GM12878 (cell line): Measurements from ENCODE around the gene SOX30. TPM values are rescaled to one million over a fixed set of nuclear protein-coding genes. Genes with fewer than 3 reads are reported as not detected.

Experiments used
- ATAC-seq: fragments of 200-7000 bp; cut with Tn5 transposase; 3 replicates; pipeline ENCODE4 v1.9.1; 2020; ENCODE audit warnings: mild to moderate bottlenecking, moderate library complexity
- BruUV-seq: library from RNA; stranded (reverse); fragments of 400-500 nt; replicated peaks from 2 replicates; lab custom pipeline; 2021; lab: Mats Ljungman, UMichigan
- CTCF ChIA-PET: fragments of 300-600 bp; sonication (Branson Sonifier 250); formaldehyde crosslinking; extraction: SDS; loops from one replicate; lab custom pipeline; 2021; ENCODE audit warnings: inconsistent platforms; lab: Yijun Ruan, JAX
- POLR2A ChIA-PET: fragments of 350-600 bp; formaldehyde crosslinking; extraction: SDS; loops from one replicate; lab custom pipeline; 2021; ENCODE audit warnings: inconsistent platforms; lab: Charles Lee
- RAD21 ChIA-PET: fragments of 300-600 bp; sonication (Branson Sonifier 250); formaldehyde crosslinking; loops from one replicate; lab custom pipeline; 2023; ENCODE audit warnings: antibody characterized with exemption; ENCODE audit not compliant: unreplicated experiment; lab: Charles Lee
- SMC1A ChIA-PET: fragments of 300-600 bp; sonication (Branson Sonifier 250); formaldehyde crosslinking; loops from one replicate; lab custom pipeline; 2023; ENCODE audit not compliant: unreplicated experiment, uncharacterized antibody; lab: Charles Lee
- DNase-seq: peaks from one replicate; pipeline ENCODE4 v3.0.0-alpha.2; 2011; ENCODE audit warnings: low read depth, low spot score
- FAIRE-seq: peaks from 3 replicates; lab custom pipeline; 2011; peaks lifted over from hg19 to GRCh38; lab: Jason Lieb, UNC
- H2AFZ ChIP-seq: 2 replicates; pipeline ENCODE4 v1.6.0; 2011; ENCODE audit warnings: low read depth, low read length, control low read depth; ENCODE audit not compliant: control insufficient read depth
- H3K27ac ChIP-seq: 2 replicates; pipeline ENCODE4 v1.5.1; 2011; ENCODE audit warnings: control low read depth; ENCODE audit not compliant: control insufficient read depth, insufficient read depth
- H3K27me3 ChIP-seq, 2 experiments: replicated peaks in 1 of 2; 2 replicates each; pipeline versions ENCODE4 v1.6.0 to v1.6.1; 2011; ENCODE audit warnings: low read length in 1 of 2; ENCODE audit not compliant: control insufficient read depth in 2 of 2, insufficient read depth in 2 of 2
- H3K36me3 ChIP-seq, 2 experiments: 2 replicates each; pipeline ENCODE4 v1.5.1; 2011; ENCODE audit warnings: low read length in 1 of 2; ENCODE audit not compliant: control insufficient read depth in 2 of 2, insufficient read depth in 2 of 2
- H3K4me1 ChIP-seq: 2 replicates; pipeline ENCODE4 v1.6.1; 2011; ENCODE audit warnings: mild to moderate bottlenecking, low read length, moderate library complexity, mixed read lengths; ENCODE audit not compliant: control insufficient read depth, insufficient read depth
- H3K4me2 ChIP-seq: 2 replicates; pipeline ENCODE4 v1.6.0; 2011; ENCODE audit warnings: control low read depth; ENCODE audit not compliant: control insufficient read depth, insufficient read depth
- H3K4me3 ChIP-seq: fragments of 200-600 bp; sonication (generic); 2 replicates; pipeline ENCODE4 v1.5.1; 2016
- H3K79me2 ChIP-seq: 2 replicates; pipeline ENCODE4 v1.6.0; 2011; ENCODE audit warnings: low read length; ENCODE audit not compliant: control insufficient read depth, insufficient read depth
- H3K9ac ChIP-seq: 2 replicates; pipeline ENCODE4 v1.8.0; 2011; ENCODE audit warnings: low read length, control low read depth, mixed read lengths; ENCODE audit not compliant: control insufficient read depth, insufficient read depth
- H3K9me3 ChIP-seq: replicated peaks from 3 replicates; pipeline ENCODE4 v1.5.1; 2011; ENCODE audit warnings: mild to moderate bottlenecking, low read length; ENCODE audit not compliant: control insufficient read depth, insufficient read depth
- H4K20me1 ChIP-seq: 2 replicates; pipeline ENCODE4 v1.6.0; 2011; ENCODE audit not compliant: control insufficient read depth, insufficient read depth
- IRF3 ChIP-seq: fragments of 450-650 bp; IDR thresholded peaks from 2 replicates; pipeline ENCODE4 v1.6.1; 2014; ENCODE audit warnings: mild to moderate bottlenecking
- SKIL ChIP-seq: fragments of 450-650 bp; IDR thresholded peaks from 2 replicates; pipeline ENCODE4 v1.6.1; 2017; ENCODE audit warnings: mild to moderate bottlenecking, low read depth, inconsistent platforms; ENCODE audit not compliant: poor library complexity, severe bottlenecking
- SUZ12 ChIP-seq: fragments of 200-600 bp; sonication (generic); IDR thresholded peaks from one replicate; pipeline ENCODE4 v1.6.1; 2018; ENCODE audit warnings: antibody characterized with exemption, mild to moderate bottlenecking; ENCODE audit not compliant: unreplicated experiment
- WGBS: methylation state at CpG from one replicate; pipeline ENCODE4 v1.1.6; 2016; ENCODE audit warnings: low lambda C conversion rate; ENCODE audit not compliant: insufficient replicate concordance, insufficient coverage; ENCODE audit errors: missing lambda C conversion rate; 5-methylcytosine and 5-hydroxymethylcytosine counted together
- in situ Hi-C: fragments of 300-500 bp; cut with MboI; formaldehyde crosslinking; loops from 9 replicates; pipeline ENCODE4 v1.14.3; 2018; ENCODE audit warnings: mixed read lengths
- intact Hi-C: fragments of 100-400 bp; cut with micrococcal nuclease; formaldehyde crosslinking; loops from one replicate; pipeline ENCODE4 v1.14.2; 2022; ENCODE audit not compliant: unreplicated experiment
- polyA plus RNA-seq, 11 experiments: library from polyadenylated mRNA; depleted of rRNA in 4 of 11; unstranded in 6 of 11; stranded (reverse) in 5 of 11; fragments of >200 nt; fragmentation: Nextera tagmentation in 4 of 11; fragmentation: Illumina TruSeq in 1 of 11; extraction: Ambion mirVana in 4 of 11; extraction: Trizol in 1 of 11; gene quantifications; 1 replicate in 1 of 11; 2 replicates in 10 of 11; pipeline versions ENCODE4 v1.2.1 to v1.2.3, GENCODE V29; 2011 to 2016; ENCODE audit warnings: inconsistent platforms in 2 of 11, missing spikeins in 2 of 11, low read depth in 1 of 11
- total RNA-seq, 4 experiments: library from RNA; depleted of rRNA in 3 of 4; stranded (reverse); fragments of >200 nt in 3 of 4; fragmentation: Illumina TruSeq in 1 of 4; extraction: Trizol in 1 of 4; gene quantifications; 2 replicates each; pipeline versions ENCODE4 v1.2.1 to v1.2.3, GENCODE V29; 2013 to 2021
- TF ChIP-seq, protein P1 (sequence below): IDR thresholded peaks from 2 replicates; pipeline ENCODE4 v1.6.1; 2012; ENCODE audit warnings: low read depth, low read length, improper control_type of control experiment
- TF ChIP-seq, protein P2 (sequence below), 3 experiments: IDR thresholded peaks in 2 of 3; conservative IDR thresholded peaks in 1 of 3; 2 replicates each; pipeline ENCODE4 v1.5.1; 2011; ENCODE audit warnings: low read depth in 3 of 3, low read length in 3 of 3, mild to moderate bottlenecking in 3 of 3, control low read depth in 2 of 3, moderate library complexity in 2 of 3, inconsistent platforms in 1 of 3, mixed read lengths in 1 of 3; ENCODE audit not compliant: control insufficient read depth in 2 of 3, insufficient read depth in 1 of 3; ENCODE audit errors: extremely low read depth in 1 of 3

The SOX30 gene
- total and polyA plus RNA-seq, 10 of the 15 experiments (the other 5 are each of a cell fraction or from before 2014, with no cell fraction given) = 0.06 to 0.32 (median 0.10) TPM; not detected in 2

GRCh38 chr5:157596487-157596886, 55.8 kb downstream of the SOX30 start (continued):
- TF ChIP-seq SKIL (peak; percentile 46), SUZ12 (no peak)
- TF ChIP-seq, protein P1, sequence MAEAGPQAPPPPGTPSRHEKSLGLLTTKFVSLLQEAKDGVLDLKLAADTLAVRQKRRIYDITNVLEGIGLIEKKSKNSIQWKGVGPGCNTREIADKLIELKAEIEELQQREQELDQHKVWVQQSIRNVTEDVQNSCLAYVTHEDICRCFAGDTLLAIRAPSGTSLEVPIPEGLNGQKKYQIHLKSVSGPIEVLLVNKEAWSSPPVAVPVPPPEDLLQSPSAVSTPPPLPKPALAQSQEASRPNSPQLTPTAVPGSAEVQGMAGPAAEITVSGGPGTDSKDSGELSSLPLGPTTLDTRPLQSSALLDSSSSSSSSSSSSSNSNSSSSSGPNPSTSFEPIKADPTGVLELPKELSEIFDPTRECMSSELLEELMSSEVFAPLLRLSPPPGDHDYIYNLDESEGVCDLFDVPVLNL = no peak

DNA sequence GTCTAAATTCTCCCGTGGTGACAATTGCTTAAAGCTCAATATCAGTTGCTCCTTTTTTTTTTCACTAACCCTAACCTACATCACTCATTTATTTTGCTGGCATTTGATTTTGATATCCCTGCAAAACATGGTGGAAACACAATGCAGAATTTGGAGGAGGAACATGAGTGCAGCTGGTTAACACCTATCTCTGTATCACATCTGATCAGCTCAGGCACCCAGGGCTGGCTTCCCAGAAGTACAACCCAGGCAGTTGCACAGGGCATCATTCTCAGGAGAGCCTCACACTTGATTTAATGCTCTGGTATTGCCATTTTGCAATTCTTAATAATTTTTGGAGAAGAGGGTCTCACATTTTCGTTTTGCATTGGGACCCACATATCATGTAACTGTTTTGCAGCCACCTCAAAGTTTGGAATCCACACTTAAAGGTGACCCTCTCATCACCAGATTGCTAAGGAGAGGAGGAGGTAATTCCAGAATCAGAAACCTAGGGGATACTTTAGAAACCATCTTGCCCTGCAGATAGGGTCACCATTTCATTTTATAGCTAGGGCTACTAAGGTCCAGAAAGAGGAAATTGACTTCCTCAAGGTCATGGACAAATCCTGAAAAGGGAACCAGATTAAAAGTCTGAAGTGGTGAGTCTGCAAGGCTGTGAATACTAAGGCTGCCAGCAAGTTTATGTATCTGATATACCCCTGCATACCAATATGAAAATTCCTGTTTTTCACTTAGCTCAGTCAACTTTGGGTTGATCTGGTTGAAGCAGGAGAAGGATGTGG, 57.4 kb downstream of the SOX30 start:
- no peak for TF ChIP-seq IRF3
- TF ChIP-seq, protein P2, sequence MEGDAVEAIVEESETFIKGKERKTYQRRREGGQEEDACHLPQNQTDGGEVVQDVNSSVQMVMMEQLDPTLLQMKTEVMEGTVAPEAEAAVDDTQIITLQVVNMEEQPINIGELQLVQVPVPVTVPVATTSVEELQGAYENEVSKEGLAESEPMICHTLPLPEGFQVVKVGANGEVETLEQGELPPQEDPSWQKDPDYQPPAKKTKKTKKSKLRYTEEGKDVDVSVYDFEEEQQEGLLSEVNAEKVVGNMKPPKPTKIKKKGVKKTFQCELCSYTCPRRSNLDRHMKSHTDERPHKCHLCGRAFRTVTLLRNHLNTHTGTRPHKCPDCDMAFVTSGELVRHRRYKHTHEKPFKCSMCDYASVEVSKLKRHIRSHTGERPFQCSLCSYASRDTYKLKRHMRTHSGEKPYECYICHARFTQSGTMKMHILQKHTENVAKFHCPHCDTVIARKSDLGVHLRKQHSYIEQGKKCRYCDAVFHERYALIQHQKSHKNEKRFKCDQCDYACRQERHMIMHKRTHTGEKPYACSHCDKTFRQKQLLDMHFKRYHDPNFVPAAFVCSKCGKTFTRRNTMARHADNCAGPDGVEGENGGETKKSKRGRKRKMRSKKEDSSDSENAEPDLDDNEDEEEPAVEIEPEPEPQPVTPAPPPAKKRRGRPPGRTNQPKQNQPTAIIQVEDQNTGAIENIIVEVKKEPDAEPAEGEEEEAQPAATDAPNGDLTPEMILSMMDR (IDR thresholded peaks at IDR 0.05 in 2 of 3, conservative IDR thresholded peaks at IDR 0.05 in 1 of 3; ENCODE audit: control insufficient read depth in 2 of 3, extremely low read depth in 1 of 3, insufficient read depth in 1 of 3, low read depth in 3 of 3, low read length in 3 of 3) = no peak
- Histone ChIP-seq H2AFZ (no peak overlapping the region), H3K9ac (no peak overlapping the region; the same call in 1 of the 2 replicates), H3K4me1 (peaks cover 80% of the 10 kb centered on the region), H4K20me1 (no peaks in the 10 kb centered on the region), H3K27me3 (no peaks in the 10 kb centered on the region), H3K4me2 (peak overlapping the region; percentile 51), H3K4me3 (no peak overlapping the region), H3K79me2 (no peaks in the 10 kb centered on the region), H3K36me3 (no peaks in the 10 kb centered on the region), H3K9me3 (no peaks in the 10 kb centered on the region; the same call in 1 of the 3 replicates), H3K27ac (peak overlapping the region; percentile 45)
- RAD21 ChIA-PET = interaction anchor here (0.7 to 9.3 kb wide), 17 partner anchors 8 to 312 kb away, joined by 3 to 90 read pairs (median 9); partner anchors contain the start of genes ADAM19, LSM11 and THG1L
- SMC1A ChIA-PET = interaction anchor here (0.6 to 11.0 kb wide), 19 partner anchors 11 to 1589 kb away, joined by 3 to 146 read pairs (median 6); partner anchors contain the start of genes C5orf52, LSM11 and THG1L
- POLR2A ChIA-PET = interaction anchor here (0.5 to 4.5 kb wide), 19 partner anchors 10 to 1360 kb away, joined by 3 to 25 read pairs (median 4); partner anchors contain the start of genes SOX30 and THG1L
- 23% methylated on average over 2 of the region's 2 CpGs for WGBS
- DNase-seq (no peak), ATAC-seq (no peak), FAIRE-seq (no peak)
- in situ Hi-C loops = no loop called here
- CTCF ChIA-PET = interaction anchor here (0.5 to 3.4 kb wide), 17 partner anchors 10 to 149 kb away, joined by 3 to 14 read pairs (median 3); partner anchors contain the start of gene LSM11
- TSS peak; percentile 74 for BruUV-seq
- intact Hi-C loops = loop anchor here (1.0 to 10.0 kb wide), 4 partner anchors 12 to 680 kb away; no protein-coding TSS in a partner anchor
